Stimulated activated CD8-positive, alpha-beta memory T cell treated with anti-CD3 and anti-CD28 coated beads, Interleukin-4, amount 100 ng/mL, for 48 hours (primary cell): ENCODE data around the gene CDK11B.
"Not testable (repeated sequence)": the region's sequence is repeated elsewhere in the genome, so short reads cannot be mapped to it uniquely, and the experiment has no call there.

Source experiments
- DNase-seq: peaks from one replicate; pipeline ENCODE4 v3.0.0-alpha.2; 2020

CDK11B gene

GRCh38 chr1:1658583-1659549 is at the start of gene CDK11B:
CDK11B (minus strand) TSS chr1:1659004; CDS start chr1:1657485, 1,519 bp downstream.
- DNase-seq, result peak; percentile 99

DNA sequence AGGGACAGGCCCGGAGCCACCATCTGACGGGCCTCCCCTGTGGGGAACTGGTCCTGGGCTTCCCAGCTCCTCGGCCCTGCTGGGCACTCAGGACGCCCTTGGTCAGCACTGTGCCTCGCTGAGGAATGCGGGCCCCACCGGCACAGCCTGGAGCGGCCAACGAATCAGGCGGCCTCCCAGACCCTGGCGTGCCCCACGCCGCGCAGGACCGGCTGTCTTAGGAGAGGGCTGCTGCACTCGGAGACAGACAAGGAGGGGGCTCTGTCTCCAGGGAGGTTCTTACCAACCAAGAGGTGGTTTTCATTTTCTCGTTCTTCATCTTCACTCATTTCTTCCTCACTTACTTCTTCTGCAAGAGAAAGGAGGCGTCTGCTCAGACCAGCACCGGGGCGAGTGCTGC is 49.1 kb upstream of the CDK11B start:
- DNase-seq, result not testable (repeated sequence)

GRCh38 chr1:1707241-1707640 is 48.4 kb upstream of the CDK11B start:
- not testable (repeated sequence) for DNase-seq

DNA sequence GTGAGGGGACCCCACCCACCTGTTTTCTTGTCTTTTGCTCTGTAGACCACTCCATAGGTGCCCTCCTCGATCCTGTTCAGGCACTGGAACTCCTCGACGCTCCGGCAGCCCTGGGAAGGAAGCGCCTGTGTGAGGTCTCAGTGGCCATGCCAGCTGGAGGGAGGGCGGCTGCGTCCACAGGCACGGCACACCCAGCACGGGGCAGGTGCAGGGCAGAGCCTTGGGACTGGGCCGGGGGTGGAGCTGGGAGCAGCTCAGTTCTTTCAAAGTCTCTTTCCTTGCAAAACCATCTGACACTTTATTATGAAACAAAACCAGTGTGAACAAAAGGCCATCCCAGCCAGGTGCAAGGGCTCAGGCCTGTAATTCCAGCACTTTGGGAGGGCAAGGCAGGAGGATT is 46.8 kb upstream of the CDK11B start:
- DNase-seq, result not testable (repeated sequence)

DNA sequence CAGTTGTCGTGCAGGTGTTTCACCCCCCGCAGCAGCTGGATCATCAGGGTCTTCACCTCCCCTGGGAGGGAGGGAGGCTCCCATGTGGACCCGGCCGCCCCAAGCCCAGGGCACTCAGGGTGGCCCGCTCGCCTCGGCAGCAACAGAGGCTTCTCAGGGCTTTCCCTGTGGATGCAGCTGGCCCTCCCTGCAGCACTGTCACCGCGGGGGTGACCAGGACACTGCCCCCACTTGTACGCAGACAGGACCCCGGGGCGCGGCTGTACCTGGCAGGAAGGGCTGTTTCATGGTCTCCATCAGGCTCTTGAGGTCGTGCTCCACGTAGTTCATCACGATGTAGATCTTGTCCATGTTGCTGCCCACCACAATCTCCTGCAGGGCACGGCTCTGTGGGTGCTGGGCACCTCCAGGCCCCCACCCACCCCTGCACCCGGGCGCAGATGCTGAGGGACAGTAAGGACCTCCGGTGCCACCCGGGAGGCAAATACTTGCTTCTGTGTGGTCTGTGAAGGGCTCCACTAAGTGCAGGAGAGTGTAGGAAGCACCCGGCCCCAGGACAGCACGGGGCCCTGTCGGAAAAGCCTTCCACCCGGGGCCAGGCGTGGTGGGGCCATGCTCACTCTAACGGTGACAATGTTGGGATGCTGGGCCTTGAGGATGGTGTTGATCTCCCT is 45.6 kb upstream of the CDK11B start:
- peak; percentile 21 for DNase-seq

DNA sequence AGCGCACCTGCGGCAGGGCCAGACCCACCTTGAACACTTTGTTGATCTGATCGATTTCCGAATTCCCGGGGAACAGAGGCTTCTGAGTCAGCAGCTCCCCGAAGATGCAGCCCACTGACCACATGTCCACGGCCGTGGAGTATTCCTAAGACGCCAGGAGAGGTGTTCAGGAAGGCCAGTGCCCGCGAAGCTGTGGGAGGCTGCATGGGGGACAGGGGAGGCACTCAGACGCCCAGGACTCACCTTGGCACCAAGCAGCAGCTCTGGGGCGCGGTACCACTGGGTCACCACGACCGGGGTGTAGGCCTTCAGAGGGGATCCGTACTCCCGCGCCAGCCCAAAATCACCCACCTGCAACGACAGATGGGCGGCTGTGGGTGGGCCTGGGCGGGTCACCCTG is 45.0 kb upstream of the CDK11B start:
- peak; percentile 21 for DNase-seq

- DNase-seq, result not testable (repeated sequence)
These were observed 43.7 kb upstream of the CDK11B start for GRCh38 chr1:1702506-1702905.

DNA sequence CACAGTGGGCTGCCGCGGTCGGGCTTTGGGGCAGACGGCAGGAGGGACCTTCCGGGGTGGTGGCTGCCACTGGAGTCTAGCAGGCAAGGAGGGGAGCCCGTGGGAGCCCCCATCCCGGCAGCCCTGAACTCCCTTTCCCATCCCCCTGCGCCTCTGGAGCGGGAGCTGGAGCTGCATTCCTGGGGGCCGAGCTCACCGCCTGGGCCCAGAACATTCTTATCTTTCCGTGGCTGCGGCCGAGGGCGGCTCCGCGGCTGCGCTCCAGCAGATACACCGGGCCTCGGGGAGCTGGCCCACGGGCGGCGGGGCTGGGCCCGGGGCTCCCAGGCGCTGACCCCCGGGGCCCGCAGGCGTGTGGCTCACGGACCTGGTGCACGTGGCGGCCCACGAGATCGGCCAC is 41.8 kb upstream of the CDK11B start:
- not testable (repeated sequence) for DNase-seq

GRCh38 chr1:1700067-1700466 is 41.3 kb upstream of the CDK11B start:
- not testable (repeated sequence) for DNase-seq

DNA sequence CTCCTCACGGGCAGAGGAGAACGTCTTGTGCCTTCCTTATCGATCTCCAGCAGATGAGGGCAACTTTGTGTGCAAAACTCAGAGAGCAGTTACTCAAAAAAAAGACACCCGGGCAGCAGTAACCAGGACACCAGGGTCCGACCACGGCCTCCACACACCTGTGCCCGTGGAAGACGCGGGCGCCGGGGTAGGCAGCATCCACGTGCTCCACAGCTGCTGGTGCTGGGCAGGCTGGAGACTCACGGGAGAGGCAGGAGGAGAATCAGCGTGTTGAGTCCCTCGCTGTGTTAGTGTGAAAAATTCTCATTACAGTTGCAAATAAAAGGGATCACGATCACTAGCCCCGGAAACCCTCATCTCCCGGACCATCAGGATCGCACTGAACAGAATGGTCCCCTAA is 40.3 kb upstream of the CDK11B start:
- DNase-seq, result not testable (repeated sequence)

GRCh38 chr1:1697358-1698183 is 38.8 kb upstream of the CDK11B start:
- DNase-seq, result peak; percentile 20

- peak; percentile 19 for DNase-seq
These were observed 37.9 kb upstream of the CDK11B start for GRCh38 chr1:1696431-1697357.

DNA sequence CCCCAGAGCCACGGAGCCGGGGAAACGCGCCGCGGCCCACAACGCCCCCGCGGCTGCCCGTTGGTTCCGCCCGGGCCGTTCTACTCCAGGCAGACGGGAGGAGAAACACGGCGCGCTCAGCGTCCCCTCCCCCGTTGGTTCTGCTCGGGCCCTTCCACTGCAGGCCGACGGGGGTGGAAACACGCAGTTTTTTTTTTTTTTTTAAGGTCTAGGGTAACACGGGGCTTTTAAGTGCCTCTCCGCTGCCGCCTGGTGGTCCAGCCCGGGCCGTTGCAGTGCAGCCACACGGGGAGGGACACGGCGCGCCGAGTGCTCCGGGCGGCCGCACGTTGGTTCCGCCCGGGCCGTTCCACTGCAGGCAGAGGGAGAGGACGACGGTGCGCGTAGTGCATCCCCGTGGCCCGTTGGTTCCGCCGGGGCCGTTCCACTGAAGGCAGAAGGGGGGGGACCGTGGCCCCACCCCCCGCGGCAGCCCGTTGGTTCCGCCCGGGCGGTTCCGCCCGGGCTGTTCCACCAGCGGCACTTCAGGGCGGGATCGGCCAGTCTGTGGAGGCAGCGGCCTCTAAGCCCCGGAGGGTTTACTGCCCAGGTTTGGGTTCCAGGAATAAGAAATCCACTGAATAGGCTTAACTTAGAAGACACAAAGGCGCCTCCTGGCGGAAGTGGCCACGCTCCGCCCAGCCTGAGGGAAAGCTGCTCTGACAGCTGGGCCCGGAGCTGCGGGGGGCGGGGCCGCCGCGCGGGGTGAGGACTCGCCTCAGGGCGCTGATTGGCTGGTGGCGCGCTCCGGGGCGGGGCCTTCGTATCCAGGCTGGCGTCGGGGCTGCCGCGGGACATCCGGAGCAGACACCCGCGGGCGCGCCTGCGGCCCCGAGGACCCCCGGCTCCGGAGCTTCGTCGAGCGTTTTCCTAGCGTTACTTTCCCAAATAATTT is 34.2 kb upstream of the CDK11B start, which contains the start of gene SLC35E2B:
Gene SLC35E2B, minus strand, starts transcription at position 82 of the 934 bp plus-strand sequence. CDS start 16,096 bp downstream, outside the sequence.
- DNase-seq, result peak; percentile 94

GRCh38 chr1:1692324-1692713 is 33.5 kb upstream of the CDK11B start:
- DNase-seq, result peak; percentile 82

DNA sequence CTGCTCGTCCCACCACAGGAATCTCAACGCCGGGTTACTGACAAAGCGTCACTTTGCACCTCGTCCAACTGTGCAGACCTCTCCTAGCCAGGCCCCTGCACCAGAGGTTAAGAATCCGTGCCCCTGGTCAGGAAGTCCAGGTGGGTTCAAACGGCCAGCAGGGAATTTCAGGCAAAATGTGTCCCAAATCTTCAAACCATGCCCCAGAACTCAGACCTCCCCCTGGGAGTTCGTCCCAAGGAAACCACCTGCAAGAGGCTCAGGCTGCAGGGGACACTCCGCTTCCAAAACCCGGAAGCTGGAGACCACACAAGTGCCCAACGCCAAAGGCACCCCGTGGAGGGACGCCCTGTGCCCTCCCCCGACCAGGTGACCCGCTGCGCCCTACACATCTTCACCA is 32.6 kb upstream of the CDK11B start:
- peak; percentile 21 for DNase-seq

- DNase-seq, result peak; percentile 19
These were observed 30.7 kb upstream of the CDK11B start for GRCh38 chr1:1689526-1689925.

- DNase-seq, result no peak
These were observed 29.0 kb upstream of the CDK11B start for GRCh38 chr1:1687846-1688245.

DNA sequence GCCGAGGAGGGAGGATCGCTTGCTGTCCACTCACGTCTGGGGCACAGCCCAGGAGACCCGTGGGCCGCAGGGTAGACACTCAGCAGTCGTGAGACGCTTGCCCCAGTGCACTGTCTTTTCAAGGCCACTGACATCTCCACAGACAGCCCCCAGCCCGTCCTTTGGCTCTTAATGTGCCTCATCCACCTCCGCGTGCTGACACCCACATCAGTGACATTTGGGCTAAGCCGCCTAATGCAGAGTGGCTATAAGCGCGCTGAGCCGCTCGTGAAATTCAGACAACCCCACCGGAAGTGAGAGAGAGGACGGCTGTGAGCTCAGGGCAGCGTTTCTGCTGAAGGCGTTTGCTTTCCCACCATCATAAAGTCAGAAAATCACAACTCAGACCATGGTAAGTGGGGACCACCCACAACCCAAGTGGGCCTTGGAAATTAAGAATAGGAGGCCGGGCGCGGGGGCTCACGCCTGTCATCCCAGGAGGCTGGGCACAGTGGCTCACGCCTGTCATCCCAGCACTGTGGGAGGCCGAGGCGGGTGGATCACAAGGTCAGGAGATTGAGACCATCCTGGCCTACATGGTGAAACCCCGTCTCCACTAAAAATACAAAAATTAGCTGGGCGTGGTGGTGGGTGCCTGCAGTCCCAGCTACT is 25.4 kb upstream of the CDK11B start:
- no peak for DNase-seq

DNA sequence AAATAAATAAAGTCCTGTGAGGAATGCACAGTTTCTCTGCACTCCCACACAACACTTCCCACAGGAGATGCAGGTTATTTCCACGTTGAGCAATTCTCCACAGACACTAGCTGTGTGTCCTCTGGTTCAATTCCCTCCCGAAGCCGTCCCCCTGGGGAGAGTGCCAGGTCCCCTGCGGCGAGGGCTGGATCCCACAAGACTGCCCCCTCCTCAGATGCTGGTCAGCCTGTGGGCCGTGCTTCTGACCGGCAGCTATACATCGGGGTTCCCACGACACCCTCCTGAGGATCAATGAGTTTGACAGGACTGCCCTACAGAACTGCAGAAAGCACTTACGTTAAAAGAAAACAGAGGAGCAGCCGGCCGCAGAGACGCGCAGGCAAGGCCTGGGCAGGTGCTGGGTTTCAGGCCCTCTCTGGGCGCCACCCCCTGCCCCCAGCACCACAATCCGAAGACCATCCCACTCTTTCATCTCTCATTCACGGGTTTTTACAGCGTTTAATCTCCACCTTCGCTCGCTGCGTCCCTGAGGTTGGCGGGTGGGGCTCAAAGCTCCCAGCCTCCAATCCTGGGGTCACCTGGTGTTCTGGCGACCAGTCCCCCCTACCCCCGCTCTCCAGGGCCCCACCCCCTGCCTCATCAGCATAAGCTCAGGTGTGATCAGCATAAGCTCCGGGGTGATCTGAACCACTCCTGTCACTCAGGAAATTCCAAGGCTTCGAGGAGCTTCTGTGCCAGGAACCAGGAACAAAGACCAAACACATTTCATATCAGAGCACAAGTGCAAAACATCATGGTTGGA is 24.5 kb upstream of the CDK11B start:
- no peak for DNase-seq
